Measurements from ENCODE around the gene ZNF33B.
"Not testable (repeated sequence)": the region's sequence is repeated elsewhere in the genome, so short reads cannot be mapped to it uniquely, and the experiment has no call there.

ZNF33B gene

DNA sequence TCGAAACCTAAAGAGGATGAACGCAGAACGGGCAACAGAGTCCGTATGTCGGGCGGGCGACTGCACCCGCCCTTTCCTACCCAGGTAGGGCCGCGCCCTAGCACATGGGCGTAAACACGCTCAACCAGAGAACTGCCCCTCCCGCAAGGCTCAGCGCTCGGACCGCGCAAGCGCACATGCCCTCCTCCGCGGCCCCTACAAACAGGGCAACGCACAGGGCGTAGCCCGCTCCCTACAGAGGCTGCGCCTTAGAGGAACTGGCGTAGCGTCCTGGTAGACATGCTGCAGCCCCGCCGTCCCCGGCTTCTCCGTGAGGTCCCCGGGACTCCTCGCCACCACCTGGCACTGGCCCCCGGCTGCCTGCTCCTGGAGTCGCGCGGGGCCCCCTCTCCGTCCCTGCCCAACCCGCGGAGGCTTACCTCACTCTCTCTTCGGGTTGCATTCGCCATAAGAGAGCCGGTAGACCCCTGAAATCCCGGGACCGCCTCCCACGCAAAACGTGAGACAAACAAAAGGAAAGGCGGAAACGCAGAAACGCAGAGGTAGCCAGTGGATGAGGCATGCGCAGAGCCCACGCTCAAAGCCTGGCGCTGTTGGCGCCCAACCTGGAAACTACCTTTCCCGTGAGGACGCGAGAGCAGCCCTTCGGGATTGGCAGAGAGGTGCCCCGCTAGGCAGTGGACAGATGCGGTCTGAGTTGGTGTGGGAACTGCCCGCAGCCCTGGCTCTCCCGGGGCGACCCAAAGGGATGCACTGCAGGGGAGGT, at the start of gene ZNF33B:
TSS of gene ZNF33B (minus strand) at position 516 of the 766 bp plus-strand sequence. CDS start 1,642 bp downstream, outside the sequence.
- H3K4me3 ChIP-seq (ENCODE audit: low read depth, low read length), result peak within 1 kb of the TSS; percentile 72

GRCh38 chr10:42684517-42684916, 46.1 kb upstream of the ZNF33B start:
- H3K4me3 ChIP-seq (ENCODE audit: low read depth, low read length), result no peak overlapping the region

DNA sequence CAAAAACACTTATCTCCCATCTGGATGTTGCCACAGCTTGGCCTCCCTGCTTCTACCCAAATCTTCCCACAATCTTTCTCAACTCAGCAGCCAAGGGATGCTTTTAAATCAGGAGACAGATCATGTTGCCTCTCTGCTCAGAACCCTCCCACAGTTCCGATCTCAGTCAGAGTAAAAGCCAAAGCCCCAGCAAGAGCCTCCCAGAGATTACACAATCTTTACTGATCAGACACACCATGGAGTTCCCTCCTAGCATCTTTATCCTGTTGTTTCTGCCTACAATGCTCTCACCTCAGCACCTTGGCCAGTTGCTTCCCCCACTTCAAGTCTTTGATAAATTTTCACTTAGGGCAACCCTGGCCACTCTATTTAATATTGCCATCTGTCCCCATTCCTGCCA, 41.9 kb upstream of the ZNF33B start:
- no peak overlapping the region for H3K4me3 ChIP-seq (ENCODE audit: low read depth, low read length)

- H3K4me3 ChIP-seq (ENCODE audit: low read depth, low read length), result not testable (repeated sequence)
These were observed 27.0 kb upstream of the ZNF33B start for GRCh38 chr10:42665181-42665979.

GRCh38 chr10:42654419-42654818, 16.0 kb upstream of the ZNF33B start:
- H3K4me3 ChIP-seq (ENCODE audit: low read depth, low read length), result no peak overlapping the region

- H3K4me3 ChIP-seq (ENCODE audit: low read depth, low read length), result no peak overlapping the region
These were observed 14.5 kb upstream of the ZNF33B start for GRCh38 chr10:42652858-42653257.

- H3K4me3 ChIP-seq (ENCODE audit: low read depth, low read length), result no peak overlapping the region
These were observed 12.0 kb upstream of the ZNF33B start for GRCh38 chr10:42650374-42650773.

DNA sequence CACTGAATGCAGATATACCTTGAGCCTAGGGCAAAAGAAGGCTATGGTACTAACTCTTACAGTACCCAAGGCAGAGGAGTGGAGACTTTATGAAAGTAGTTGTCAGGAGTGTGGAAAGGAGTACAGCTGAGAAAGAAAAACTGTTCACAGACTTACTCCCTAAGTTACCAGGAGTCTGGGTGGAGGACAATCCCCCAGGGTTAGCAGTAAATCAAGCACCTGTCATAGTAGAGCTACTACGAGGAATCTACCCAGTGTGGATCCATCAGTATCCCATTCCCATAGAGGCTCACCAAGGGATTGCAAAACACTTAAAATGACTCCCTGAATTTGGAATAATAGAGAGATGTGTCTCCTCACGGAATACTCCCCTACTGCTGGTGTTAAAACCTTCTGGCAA, 10.1 kb upstream of the ZNF33B start:
- H3K4me3 ChIP-seq (ENCODE audit: low read depth, low read length), result no peak overlapping the region

GRCh38 chr10:42646687-42647640, 8.6 kb upstream of the ZNF33B start:
- H3K4me3 ChIP-seq (ENCODE audit: low read depth, low read length), result no peak overlapping the region

GRCh38 chr10:42646214-42646613, 7.8 kb upstream of the ZNF33B start:
- no peak overlapping the region for H3K4me3 ChIP-seq (ENCODE audit: low read depth, low read length)

DNA sequence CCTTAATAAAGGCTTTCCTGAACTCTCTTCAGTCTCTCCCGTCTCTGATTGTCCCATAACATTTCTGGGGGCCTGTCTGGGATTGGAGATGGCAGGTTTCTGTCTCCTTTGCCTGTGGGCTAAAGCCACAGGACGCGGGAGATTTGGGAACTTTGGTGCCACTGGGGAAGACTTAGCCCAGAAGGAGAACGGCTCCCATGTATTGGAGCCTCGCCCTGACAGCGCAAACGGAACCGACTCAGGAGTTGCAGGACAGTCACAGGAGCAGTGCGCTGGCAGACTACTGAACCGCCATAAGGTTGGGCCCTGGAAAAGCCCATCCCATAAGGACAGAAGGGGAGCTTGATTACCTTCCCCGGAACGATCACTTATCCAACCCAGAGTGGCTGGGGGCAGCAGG, 7.1 kb upstream of the ZNF33B start:
- H3K4me3 ChIP-seq (ENCODE audit: low read depth, low read length), result no peak overlapping the region

DNA sequence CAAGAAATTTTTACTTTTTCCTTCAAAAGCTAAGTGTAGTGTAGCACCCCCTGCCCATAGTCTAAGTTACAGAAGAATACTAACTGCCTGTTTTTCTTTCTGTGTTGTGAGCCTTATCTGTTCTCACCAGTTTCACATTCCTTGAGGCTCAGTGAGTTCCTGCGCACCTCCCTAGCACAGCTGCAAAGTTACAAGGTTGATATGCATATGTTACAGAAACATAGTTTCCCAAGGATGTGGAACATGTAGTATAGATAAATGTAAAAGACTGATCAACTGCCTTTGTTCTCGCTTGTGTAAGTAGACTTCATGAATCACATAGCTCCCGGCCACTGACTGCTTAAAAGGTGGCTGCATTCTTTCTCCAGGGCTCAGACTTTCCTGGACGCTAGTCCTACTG, 6.7 kb upstream of the ZNF33B start:
- no peak overlapping the region for H3K4me3 ChIP-seq (ENCODE audit: low read depth, low read length)

DNA sequence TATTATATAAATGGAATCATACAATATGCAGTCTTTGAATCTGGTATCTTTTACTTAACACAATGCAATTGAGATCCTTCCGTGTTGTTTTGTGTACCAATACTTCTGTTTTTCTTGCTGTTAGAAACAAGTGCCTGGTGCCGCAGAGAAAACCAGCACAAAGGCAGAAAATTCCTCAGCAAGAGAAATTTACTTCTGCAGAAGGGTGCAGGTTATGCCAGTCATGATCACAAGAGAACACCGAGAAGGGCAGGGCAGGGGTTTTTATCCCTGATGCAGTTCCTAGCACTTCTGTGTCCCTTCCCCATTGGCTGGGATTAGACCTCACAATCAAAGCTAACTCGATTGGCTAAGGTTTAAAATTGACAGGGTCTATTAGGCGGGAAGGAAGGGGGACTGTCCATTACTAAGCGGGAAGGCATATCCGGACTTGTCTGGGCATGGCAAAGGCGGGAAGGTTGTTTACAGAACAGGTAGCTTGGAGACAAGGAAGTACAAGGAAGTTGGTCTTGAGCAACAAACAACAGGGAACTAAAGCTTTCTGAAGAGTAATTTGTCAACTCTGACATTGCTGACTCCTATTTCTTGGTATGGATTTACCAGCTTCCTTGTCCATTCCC, 2.4 kb upstream of the ZNF33B start:
- no peak overlapping the region for H3K4me3 ChIP-seq (ENCODE audit: low read depth, low read length)

- peak overlapping the region; percentile 72 for H3K4me3 ChIP-seq (ENCODE audit: low read depth, low read length)
These were observed 476 bp upstream of the ZNF33B start for GRCh38 chr10:42638821-42639270.

GRCh38 chr10:42637648-42638054, 719 bp downstream of the ZNF33B start:
- H3K4me3 ChIP-seq (ENCODE audit: low read depth, low read length), result peak overlapping the region; percentile 72

DNA sequence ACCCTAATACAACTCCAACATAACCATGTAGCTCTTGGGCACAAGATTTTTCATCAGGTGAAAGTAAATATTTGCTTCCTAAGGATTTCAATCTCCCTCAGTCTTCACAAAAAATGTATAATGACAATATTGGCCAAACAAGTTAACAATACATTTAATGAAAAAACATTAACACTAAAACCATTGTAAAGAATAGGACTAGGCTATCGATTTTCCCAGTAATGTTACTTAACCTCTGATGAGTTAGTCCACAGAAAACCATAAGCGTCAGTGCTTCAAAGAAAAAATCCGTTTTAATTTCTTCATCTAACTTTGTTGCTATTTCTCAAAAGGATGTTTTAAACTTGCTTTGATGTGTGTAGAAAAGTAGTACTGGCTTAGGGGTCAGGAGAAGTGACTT, 1.2 kb downstream of the ZNF33B start:
- no peak overlapping the region for H3K4me3 ChIP-seq (ENCODE audit: low read depth, low read length)

DNA sequence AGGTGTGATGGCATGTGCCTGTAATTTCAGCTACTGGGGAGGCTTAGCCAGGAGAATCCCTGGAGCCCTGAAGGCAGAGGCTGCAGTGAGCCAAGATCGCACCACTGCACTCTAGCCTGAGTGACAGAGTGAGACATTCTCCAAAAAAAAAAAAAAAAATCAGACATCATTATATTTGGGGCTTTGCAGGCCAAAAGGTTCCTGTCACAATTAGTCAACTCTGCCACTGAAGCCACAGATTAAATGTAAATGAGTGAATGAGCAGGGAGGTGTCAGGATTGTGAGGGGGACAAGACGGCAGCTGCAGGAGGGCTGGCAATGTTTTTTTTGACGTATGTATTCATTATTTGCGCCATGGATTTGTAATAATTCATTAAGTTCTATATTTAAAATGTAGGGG, 3.3 kb downstream of the ZNF33B start:
- H3K4me3 ChIP-seq (ENCODE audit: low read depth, low read length), result no peak overlapping the region

DNA sequence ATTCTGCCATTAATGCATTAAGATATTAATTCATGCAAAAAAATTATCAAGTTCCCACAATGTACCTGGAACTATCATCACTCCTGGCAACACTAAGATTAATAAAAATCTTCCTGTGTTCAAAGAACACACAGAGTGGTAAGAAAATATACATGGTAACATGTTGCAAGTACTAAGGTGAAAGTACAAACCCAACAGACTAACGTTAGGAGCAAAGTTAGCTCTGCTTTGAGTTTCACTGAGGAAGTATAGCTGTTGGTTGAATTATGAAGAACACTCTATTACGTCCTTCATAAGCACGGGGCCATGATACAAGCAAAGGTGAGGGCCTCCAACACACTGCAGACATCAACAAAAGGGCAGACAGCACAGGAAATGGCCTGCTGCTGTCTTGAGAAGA, 5.8 kb downstream of the ZNF33B start:
- H3K4me3 ChIP-seq (ENCODE audit: low read depth, low read length), result no peak overlapping the region

GRCh38 chr10:42630537-42631134, 7.7 kb downstream of the ZNF33B start:
- H3K4me3 ChIP-seq (ENCODE audit: low read depth, low read length), result no peak overlapping the region

DNA sequence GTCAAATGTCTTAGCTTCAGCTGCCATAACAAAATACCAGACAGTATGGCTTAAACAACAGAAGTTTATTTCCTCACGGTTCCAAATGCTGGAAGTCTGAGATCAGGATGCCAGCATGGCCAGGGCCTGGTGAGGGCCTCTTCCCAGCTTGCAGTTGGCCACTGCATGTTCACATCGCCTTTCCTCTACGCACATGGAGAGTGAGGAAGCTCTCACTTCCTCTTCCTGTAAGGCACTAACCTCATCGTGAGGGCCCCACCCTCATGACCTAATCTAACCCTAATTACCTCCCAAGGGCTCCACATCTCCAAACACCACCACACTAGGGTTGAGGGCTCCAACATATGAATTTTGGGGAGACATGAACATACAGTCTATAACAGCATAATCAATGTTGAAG, 14.4 kb downstream of the ZNF33B start:
- H3K4me3 ChIP-seq (ENCODE audit: low read depth, low read length), result no peak overlapping the region
